GM18868 (cell line): ENCODE results near the gene KAZN.

Experiments used
- ATAC-seq: cut with Tn5 transposase; IDR thresholded peaks from one replicate; pipeline ENCODE4 v1.9.1; 2021; ENCODE audit warnings: mild to moderate bottlenecking, moderate library complexity; ENCODE audit not compliant: unreplicated experiment

KAZN gene

DNA sequence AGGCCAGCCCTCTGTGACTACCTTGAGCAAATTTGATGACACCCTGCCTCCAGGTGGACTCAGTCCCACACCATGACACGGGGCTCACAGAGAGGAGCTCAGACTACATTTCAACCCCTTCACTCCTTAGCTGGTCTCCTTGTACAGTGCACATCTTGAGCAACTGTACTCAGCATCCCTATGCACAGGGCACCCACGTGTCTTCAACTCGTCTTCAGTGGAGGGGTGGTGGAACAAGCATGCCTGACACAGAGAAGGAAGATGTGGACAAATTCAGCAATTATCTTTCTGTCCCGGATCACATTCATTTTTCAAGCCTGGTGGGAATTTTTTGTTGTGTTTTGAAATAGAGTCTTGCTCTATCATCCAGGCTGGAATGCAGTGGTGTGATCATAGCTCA lies 213.7 kb downstream of the KAZN start:
- no peak for ATAC-seq

GRCh38 chr1:14815175-14815877 lies 216.8 kb downstream of the KAZN start:
- ATAC-seq: no peak

GRCh38 chr1:14817223-14818170 lies 219.0 kb downstream of the KAZN start:
- ATAC-seq: no peak

- ATAC-seq: no peak
Observed at GRCh38 chr1:14820295-14821085, 222.0 kb downstream of the KAZN start.

- no peak for ATAC-seq
Observed at GRCh38 chr1:14822493-14822892, 224.0 kb downstream of the KAZN start.

GRCh38 chr1:14822996-14823395 lies 224.5 kb downstream of the KAZN start:
- no peak for ATAC-seq

- no peak for ATAC-seq
Observed at GRCh38 chr1:14824314-14824915, 225.9 kb downstream of the KAZN start.

GRCh38 chr1:14825396-14825795 lies 226.9 kb downstream of the KAZN start:
- no peak for ATAC-seq

DNA sequence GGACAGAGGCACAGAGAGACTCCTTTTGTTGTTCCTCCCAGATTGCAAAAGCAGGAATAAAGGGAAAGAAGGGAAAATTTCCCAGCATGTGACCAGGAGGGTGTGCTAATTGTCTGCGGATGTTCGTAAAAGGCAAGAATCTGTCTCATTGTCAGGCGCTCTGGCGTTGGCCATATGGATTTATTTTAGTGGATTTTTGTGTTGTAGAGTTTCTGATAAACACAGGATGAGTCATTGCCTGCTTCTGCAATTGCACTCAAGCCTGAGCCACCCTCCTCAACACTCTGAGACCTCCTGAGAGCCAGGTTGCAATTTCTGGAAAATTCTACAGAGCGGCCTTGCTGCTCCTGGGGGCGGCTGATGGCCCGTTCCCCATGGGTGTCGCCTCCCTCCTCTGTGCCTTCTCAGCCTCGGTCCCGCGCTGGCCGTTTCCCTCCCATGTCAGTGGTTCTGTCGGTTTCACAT lies 227.7 kb downstream of the KAZN start:
- no peak for ATAC-seq

DNA sequence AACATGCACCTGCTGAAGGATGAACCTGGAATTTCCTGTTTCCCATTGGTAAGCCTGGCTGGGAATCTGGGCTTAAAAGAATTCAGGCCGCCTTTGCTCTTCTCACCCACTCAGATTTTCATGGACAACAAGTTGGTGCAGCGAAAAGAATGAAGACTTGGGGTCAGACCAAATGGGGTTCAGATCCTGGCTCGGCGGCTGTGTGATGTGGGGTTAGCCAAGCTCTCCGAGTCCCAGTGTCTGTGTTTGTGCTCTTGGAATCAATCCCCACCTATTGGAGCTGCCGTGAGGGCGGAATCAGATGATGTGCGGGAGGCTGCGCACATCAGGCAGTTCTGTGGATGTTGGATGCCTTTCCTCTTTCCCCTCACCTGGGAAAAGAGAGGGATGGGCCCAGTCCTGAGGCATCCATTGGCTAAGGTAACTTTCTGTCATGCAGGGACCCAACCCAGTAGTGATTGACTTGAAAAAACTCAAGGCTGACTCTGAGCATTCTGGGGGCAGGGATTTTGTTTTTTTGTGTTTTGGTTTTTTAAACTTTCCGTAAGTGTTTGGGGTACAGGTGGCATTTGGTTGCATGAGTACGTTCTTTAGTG lies 228.3 kb downstream of the KAZN start:
- no peak for ATAC-seq

DNA sequence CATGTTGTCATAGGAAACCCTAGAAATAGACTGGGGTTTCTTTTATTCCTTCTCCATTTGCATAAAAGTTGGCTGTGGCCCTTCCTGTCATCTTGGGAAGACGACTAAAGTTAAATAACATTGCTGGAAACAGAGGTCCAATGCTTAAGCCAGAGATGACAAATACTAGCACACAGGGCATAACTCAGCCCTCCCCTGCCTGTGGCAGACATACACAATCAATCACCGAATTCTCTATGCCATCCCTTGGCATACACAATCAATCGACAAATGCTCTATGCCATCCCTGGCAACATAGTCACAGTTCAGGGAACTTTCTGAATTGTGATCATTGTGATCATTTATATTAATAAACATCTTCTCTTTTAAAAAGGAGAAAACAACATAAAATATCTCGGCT lies 229.4 kb downstream of the KAZN start:
- ATAC-seq: no peak

DNA sequence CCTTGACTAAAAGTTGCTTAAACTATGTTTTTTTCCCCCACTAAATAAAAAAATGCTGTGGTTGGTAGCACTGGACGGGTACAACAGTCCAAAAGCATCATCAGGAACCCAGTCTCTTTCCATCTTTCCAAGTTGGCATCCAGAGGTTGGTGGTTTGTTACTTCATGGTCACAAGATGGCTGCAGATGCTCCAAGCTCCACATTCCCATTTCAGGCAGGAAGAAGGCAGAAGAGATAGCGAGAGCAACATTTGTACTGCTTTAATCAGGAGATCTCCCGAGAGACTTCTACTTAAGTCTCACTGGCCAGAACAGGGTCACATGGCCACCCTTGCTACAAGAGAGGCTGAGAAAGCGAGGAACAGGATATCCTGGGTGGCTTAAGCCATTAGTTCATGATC lies 230.2 kb downstream of the KAZN start:
- ATAC-seq: no peak

DNA sequence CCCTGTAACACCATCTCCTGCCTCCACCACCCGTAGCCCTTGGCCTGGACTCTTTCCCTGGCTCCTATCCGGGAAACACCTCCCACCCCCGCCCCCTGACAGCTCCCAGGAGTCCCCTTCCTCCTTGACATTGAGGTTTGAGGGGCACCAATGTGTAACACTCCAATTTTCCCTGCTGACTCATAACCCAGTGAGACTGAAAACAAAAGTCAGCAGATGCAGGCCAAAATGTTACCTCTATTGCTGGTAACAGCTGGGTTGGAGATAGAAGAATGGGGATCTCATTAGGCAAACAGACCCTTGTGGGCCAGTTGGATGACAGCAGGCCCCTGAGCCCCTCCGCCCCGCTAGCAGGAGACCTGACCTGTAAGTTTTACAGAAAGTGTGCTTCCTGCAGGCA lies 237.2 kb downstream of the KAZN start:
- no peak for ATAC-seq

DNA sequence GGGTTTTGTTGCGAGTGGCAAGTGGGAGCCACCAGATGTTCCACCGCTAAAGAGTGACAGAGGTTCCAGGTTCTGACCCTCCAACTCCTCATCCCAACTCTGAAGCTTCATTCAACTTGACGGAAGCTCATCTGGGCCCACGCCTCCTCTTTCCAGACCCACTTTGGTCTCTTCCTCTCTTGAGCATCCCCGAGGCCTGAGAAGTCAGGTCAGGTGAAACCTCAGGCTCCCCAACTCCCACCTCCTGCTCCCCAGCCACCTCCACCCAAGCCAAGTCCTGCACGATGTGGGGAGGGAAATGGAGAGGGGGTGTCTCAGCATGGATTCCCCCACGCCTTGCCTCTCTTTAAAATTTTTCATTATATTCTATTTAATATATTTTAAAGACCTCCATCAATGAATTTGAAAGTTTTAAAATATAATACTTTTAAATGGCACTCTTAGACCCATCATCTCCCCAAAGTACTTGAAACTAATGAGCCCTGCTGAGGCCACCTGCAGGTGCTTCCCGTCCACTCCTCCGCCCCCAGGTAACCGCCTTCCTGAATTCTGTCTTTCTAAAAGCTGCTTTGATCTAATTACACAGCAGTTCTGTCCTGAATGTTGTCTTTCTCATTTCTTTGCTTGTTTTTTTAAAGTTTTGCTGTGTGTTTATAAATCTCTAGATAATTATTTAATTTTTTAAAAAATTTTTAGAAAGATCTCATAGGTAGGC lies 238.1 kb downstream of the KAZN start:
- ATAC-seq: no peak

DNA sequence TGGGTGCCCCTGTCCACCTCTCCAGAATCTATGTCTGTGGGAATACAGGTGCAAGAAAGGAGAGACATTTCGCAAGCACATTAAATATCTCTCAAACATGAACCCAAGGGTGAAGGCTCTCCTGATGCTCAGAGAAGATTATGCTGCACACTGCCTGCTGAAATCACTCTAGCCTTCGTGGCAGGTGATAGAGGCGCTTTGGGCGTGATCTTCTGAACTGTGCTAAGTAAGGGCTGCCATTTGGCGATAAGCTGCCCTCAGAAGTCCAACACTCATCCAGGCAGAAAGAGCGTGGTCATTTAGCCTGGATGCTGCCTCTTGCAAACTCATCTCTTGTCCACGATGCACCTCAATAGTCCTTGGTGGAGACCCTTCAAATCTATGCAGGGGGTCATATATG lies 241.9 kb downstream of the KAZN start:
- ATAC-seq: no peak

DNA sequence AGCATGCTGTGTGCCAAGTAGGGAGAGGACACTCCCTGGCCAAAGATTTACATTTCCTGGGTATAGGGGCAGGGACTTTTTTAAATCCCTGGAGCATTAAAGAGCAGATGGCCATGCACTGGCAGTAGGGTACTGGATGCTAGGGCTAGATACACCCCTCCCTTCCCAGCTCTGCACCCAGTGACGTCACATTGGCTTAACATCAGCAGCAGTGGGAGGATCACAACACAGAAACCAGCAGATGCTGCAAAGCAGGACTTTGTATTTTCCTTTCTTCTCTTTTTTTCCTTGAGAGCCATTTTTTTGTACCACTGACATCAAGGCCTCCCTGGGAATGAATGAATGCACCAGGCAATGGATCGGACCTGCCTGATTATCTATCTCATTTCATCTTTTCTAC lies 243.0 kb downstream of the KAZN start:
- ATAC-seq: no peak

DNA sequence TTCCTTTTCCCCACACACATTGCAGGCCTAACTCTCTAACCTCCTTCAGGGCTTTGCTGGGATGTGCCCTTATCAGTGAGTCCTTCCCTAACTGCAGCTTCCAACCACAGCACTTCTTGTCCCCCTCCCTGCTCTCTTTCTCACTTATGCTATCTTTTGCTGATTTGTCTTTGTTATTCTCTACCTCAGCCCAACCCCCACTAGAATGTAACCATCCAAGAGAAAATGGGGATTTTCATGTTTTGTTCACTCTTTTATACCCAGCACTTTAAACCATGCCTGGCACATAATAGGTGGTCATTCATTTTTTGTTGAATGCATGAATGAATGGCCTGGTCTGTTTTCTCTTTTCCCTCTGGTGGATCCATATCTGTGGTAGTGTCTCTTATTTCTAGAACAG lies 243.5 kb downstream of the KAZN start:
- ATAC-seq: no peak

GRCh38 chr1:14842361-14842760 lies 243.9 kb downstream of the KAZN start:
- no peak for ATAC-seq

GRCh38 chr1:14842891-14843290 lies 244.4 kb downstream of the KAZN start:
- ATAC-seq: no peak

GRCh38 chr1:14843525-14843924 lies 245.0 kb downstream of the KAZN start:
- no peak for ATAC-seq
